Activated T-helper 2 cell treated with anti-CD3 and anti-CD28 coated beads, Interferon-gamma antibody, Interleukin-2, Interleukin-4, amounts not matched to agents 10 μg/mL and 5 μg/mL and 100 μg/mL, durations not matched to agents 14 hours and 24 hours and 36 hours (primary cell): Measurements from ENCODE around the gene OTOR. TPM values are rescaled to one million over a fixed set of nuclear protein-coding genes. Genes with fewer than 3 reads are reported as not detected.

Experiments
- DNase-seq: peaks from one replicate; pipeline ENCODE4 v3.0.0; 2021; ENCODE audit warnings: low spot score
- H3K27ac Mint-ChIP-seq: one replicate; pipeline ENCODE4 v1.8.0; 2021; ENCODE audit warnings: mixed read lengths
- H3K27me3 Mint-ChIP-seq: one replicate; pipeline ENCODE4 v1.8.0; 2021; ENCODE audit warnings: low read depth, mixed read lengths
- H3K36me3 Mint-ChIP-seq: one replicate; pipeline ENCODE4 v1.8.0; 2021; ENCODE audit warnings: low read depth, mixed read lengths
- H3K4me1 Mint-ChIP-seq: one replicate; pipeline ENCODE4 v1.8.0; 2021; ENCODE audit warnings: low read depth, mixed read lengths
- H3K4me3 Mint-ChIP-seq: one replicate; pipeline ENCODE4 v1.8.0; 2021; ENCODE audit warnings: low read depth, mild to moderate bottlenecking, moderate library complexity, mixed read lengths
- H3K9me3 Mint-ChIP-seq: one replicate; pipeline ENCODE4 v1.8.0; 2021; ENCODE audit warnings: mixed read lengths
- intact Hi-C: fragments of 100-400 bp; cut with micrococcal nuclease; formaldehyde crosslinking; loops from one replicate; pipeline ENCODE4 v1.15.1; 2023
- total RNA-seq: library from RNA; stranded (reverse); gene quantifications from 2 replicates; pipeline ENCODE4 v1.2.3, GENCODE V29; 2022

The OTOR gene
- total RNA-seq, 1 donor from 2014 or later: not detected

- peaks cover 26% of the 10 kb centered on the region for H3K27me3 Mint-ChIP-seq
- no peaks in the 10 kb centered on the region for H3K36me3 Mint-ChIP-seq
- no peak overlapping the region for H3K4me3 Mint-ChIP-seq
- H3K27ac Mint-ChIP-seq: no peak overlapping the region
- intact Hi-C loops: loop anchor here (1.0 kb wide), 1 partner anchor 26 kb away; no protein-coding TSS in a partner anchor
- peaks cover 7% of the 10 kb centered on the region for H3K9me3 Mint-ChIP-seq
- no peak for DNase-seq
- H3K4me1 Mint-ChIP-seq: peaks cover 8% of the 10 kb centered on the region
These were observed 10.5 kb downstream of the OTOR start for GRCh38 chr20:16758454-16759180.

- H3K27ac Mint-ChIP-seq: no peak overlapping the region
- H3K4me3 Mint-ChIP-seq: no peak overlapping the region
- H3K36me3 Mint-ChIP-seq: no peaks in the 10 kb centered on the region
- peaks cover 25% of the 10 kb centered on the region for H3K27me3 Mint-ChIP-seq
- H3K4me1 Mint-ChIP-seq: peaks cover 8% of the 10 kb centered on the region
- intact Hi-C loops: loop anchor here (1.0 kb wide), 1 partner anchor 27 kb away; no protein-coding TSS in a partner anchor
- H3K9me3 Mint-ChIP-seq: peaks cover 7% of the 10 kb centered on the region
- no peak for DNase-seq
These were observed 11.0 kb downstream of the OTOR start for GRCh38 chr20:16759181-16759563.

- H3K27me3 Mint-ChIP-seq: peaks cover 28% of the 10 kb centered on the region
These were observed 12.5 kb downstream of the OTOR start for GRCh38 chr20:16760431-16761304.

GRCh38 chr20:16761305-16761829, 13.2 kb downstream of the OTOR start:
- peaks cover 8% of the 10 kb centered on the region for H3K4me1 Mint-ChIP-seq
- H3K4me3 Mint-ChIP-seq: no peak overlapping the region
- no peak overlapping the region for H3K27ac Mint-ChIP-seq
- H3K36me3 Mint-ChIP-seq: no peaks in the 10 kb centered on the region
- intact Hi-C loops: loop anchor here (2.0 kb wide), 2 partner anchors 61 to 243 kb away; no protein-coding TSS in a partner anchor
- peaks cover 33% of the 10 kb centered on the region for H3K27me3 Mint-ChIP-seq
- H3K9me3 Mint-ChIP-seq: peaks cover 2% of the 10 kb centered on the region
- peak; percentile 26 for DNase-seq

More at GRCh38 chr20:16760431-16761304, 12.5 kb downstream of the OTOR start:
- Mint-ChIP-seq H3K36me3 (no peaks in the 10 kb centered on the region), H3K4me3 (no peak overlapping the region), H3K27ac (no peak overlapping the region), H3K9me3 (peaks cover 7% of the 10 kb centered on the region), H3K4me1 (peaks cover 8% of the 10 kb centered on the region)
- intact Hi-C loops: loop anchor here (2.0 kb wide), 2 partner anchors 60 to 242 kb away; no protein-coding TSS in a partner anchor
- no peak for DNase-seq

GRCh38 chr20:16764560-16764959, 16.4 kb downstream of the OTOR start:
- no peak overlapping the region for H3K27ac Mint-ChIP-seq
- intact Hi-C loops: no loop called here
- no peak overlapping the region for H3K4me3 Mint-ChIP-seq
- H3K27me3 Mint-ChIP-seq: peaks cover 32% of the 10 kb centered on the region
- H3K4me1 Mint-ChIP-seq: peaks cover under 1% of the 10 kb centered on the region
- DNase-seq: no peak
- no peaks in the 10 kb centered on the region for H3K36me3 Mint-ChIP-seq
- H3K9me3 Mint-ChIP-seq: no peaks in the 10 kb centered on the region

- DNase-seq: no peak
- H3K27me3 Mint-ChIP-seq: peaks cover 20% of the 10 kb centered on the region
- no peaks in the 10 kb centered on the region for H3K9me3 Mint-ChIP-seq
- H3K4me3 Mint-ChIP-seq: no peak overlapping the region
- H3K4me1 Mint-ChIP-seq: no peaks in the 10 kb centered on the region
- no peaks in the 10 kb centered on the region for H3K36me3 Mint-ChIP-seq
- intact Hi-C loops: loop anchor here (10.0 kb wide), 1 partner anchor 1066 kb away; no protein-coding TSS in a partner anchor
- H3K27ac Mint-ChIP-seq: no peak overlapping the region
These were observed 23.1 kb downstream of the OTOR start for GRCh38 chr20:16771213-16771612.

GRCh38 chr20:16775961-16776360, 27.8 kb downstream of the OTOR start:
- Mint-ChIP-seq H3K27me3 (peaks cover 3% of the 10 kb centered on the region), H3K4me3 (no peak overlapping the region), H3K4me1 (no peaks in the 10 kb centered on the region), H3K36me3 (no peaks in the 10 kb centered on the region), H3K27ac (no peak overlapping the region), H3K9me3 (peaks cover 4% of the 10 kb centered on the region)
- intact Hi-C loops: loop anchor here (10.0 kb wide), 1 partner anchor 1071 kb away; no protein-coding TSS in a partner anchor
- no peak for DNase-seq

- intact Hi-C loops: loop anchor here (10.0 kb wide), 1 partner anchor 1072 kb away; no protein-coding TSS in a partner anchor
- no peak for DNase-seq
- Mint-ChIP-seq H3K9me3 (peaks cover 4% of the 10 kb centered on the region), H3K4me3 (no peak overlapping the region), H3K36me3 (no peaks in the 10 kb centered on the region), H3K4me1 (no peaks in the 10 kb centered on the region), H3K27me3 (peaks cover 3% of the 10 kb centered on the region), H3K27ac (no peak overlapping the region)
These were observed 29.0 kb downstream of the OTOR start for GRCh38 chr20:16777126-16777525.

GRCh38 chr20:16778159-16778558, 30.0 kb downstream of the OTOR start:
- Mint-ChIP-seq H3K9me3 (peaks cover 4% of the 10 kb centered on the region), H3K4me3 (no peak overlapping the region), H3K36me3 (no peaks in the 10 kb centered on the region), H3K27me3 (no peaks in the 10 kb centered on the region), H3K4me1 (no peaks in the 10 kb centered on the region), H3K27ac (no peak overlapping the region)
- no peak for DNase-seq
- intact Hi-C loops: loop anchor here (10.0 kb wide), 1 partner anchor 1073 kb away; no protein-coding TSS in a partner anchor

GRCh38 chr20:16781496-16781895, 33.3 kb downstream of the OTOR start:
- H3K27me3 Mint-ChIP-seq: no peaks in the 10 kb centered on the region
- no peaks in the 10 kb centered on the region for H3K36me3 Mint-ChIP-seq
- no peak overlapping the region for H3K4me3 Mint-ChIP-seq
- no peak overlapping the region for H3K27ac Mint-ChIP-seq
- no peak for DNase-seq
- no peaks in the 10 kb centered on the region for H3K4me1 Mint-ChIP-seq
- intact Hi-C loops: no loop called here
- H3K9me3 Mint-ChIP-seq: peaks cover 4% of the 10 kb centered on the region

- Mint-ChIP-seq H3K27ac (no peak overlapping the region), H3K36me3 (no peaks in the 10 kb centered on the region), H3K27me3 (no peaks in the 10 kb centered on the region), H3K9me3 (no peaks in the 10 kb centered on the region), H3K4me3 (no peak overlapping the region), H3K4me1 (no peaks in the 10 kb centered on the region)
- no peak for DNase-seq
- intact Hi-C loops: no loop called here
These were observed 37.1 kb downstream of the OTOR start for GRCh38 chr20:16785226-16785625.
